Measurements from ENCODE around the gene DAG1.

The DAG1 gene

DNA sequence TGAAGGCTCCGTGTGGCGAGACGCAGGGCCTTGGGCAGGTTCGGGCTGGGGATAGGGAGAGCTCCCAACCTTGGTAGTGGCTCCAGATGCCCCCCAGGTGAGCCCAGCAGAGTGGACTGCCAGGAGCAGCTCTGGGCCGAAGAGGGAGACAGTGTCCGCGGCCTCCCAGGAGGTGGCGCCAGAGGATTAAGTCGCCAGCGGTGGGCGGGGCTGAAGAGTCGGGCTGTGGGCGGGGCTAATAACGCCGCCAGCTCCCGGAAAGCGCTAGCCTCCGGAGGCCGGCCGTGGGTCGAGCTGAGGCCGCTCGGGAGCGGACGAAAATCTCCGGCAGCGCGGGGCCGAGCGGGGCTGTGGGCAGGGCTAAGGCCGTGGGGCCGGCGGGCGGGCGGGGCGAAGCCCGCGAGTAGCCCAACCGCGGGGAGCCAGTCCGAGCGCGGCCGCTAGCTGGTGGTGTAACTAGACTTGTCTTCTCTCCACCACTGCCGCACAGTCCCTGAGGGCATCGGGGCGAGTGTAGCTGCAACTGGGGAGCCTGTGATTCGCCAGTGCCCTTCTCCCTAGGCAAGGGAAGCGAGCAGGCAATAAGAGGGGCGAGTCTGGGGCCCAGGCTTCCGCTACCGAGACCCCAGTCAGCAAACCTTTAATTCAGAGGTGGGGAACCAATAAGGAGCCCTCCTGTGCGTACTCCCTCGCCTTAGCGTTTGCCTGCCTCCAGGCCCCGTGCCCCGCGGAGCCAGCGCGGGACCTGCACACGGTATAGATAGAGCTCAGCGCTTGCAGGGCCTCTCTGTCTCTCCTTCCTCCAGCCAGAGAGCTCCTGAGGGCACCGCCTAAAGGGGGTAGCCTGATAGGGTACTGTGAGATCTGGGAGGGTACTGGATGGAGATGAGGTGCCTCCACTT, 69.8 kb downstream of the DAG1 start:
- Histone ChIP-seq H3K4me1 (ENCODE audit: insufficient read depth, low read length, severe bottlenecking) (peaks cover 11% of the 10 kb centered on the region), H4K20me1 (ENCODE audit: insufficient read depth, low read length) (no peaks in the 10 kb centered on the region), H3K9me2 (ENCODE audit: low read depth, low read length) (no peaks in the 10 kb centered on the region), H3K27me3 (ENCODE audit: insufficient read depth, low read length) (peaks cover 12% of the 10 kb centered on the region; the same call in 1 of the 2 replicates), H3K4me3 (ENCODE audit: low read depth, low read length, poor library complexity, severe bottlenecking) (peak overlapping the region; percentile 60), H3K36me3 (ENCODE audit: insufficient read depth, low read length) (no peaks in the 10 kb centered on the region; the same call in 1 of the 2 replicates), H3K79me2 (ENCODE audit: insufficient read depth, low read length) (no peaks in the 10 kb centered on the region), H3K9ac (ENCODE audit: low read length) (peak overlapping the region; percentile 61), H2AFZ (ENCODE audit: low read length) (0 out of 2 replicates have a peak overlapping the region, but pooled peaks have one; percentile 9), H3K4me2 (ENCODE audit: low read length) (peak overlapping the region; percentile 72), H3K27ac (ENCODE audit: low read depth, low read length, poor library complexity, severe bottlenecking) (no peak overlapping the region), H3F3A (ENCODE audit: insufficient read depth, low read length) (no peaks in the 10 kb centered on the region), H3K9me3 (ENCODE audit: low read length) (0 out of 2 replicates have a peak, but pooled peaks cover 4% of the 10 kb centered on the region)
- TF ChIP-seq EZH2 (IDR thresholded peaks at IDR 0.05; ENCODE audit: borderline replicate concordance, low read length) (no peak), CTCF (IDR thresholded peaks at IDR 0.05; ENCODE audit: low read length) (peak; percentile 94)

- Histone ChIP-seq H3K79me2 (ENCODE audit: insufficient read depth, low read length) (no peaks in the 10 kb centered on the region), H3F3A (ENCODE audit: insufficient read depth, low read length) (no peaks in the 10 kb centered on the region), H3K9me3 (ENCODE audit: low read length) (no peaks in the 10 kb centered on the region), H3K9ac (ENCODE audit: low read length) (no peak overlapping the region), H2AFZ (ENCODE audit: low read length) (no peak overlapping the region), H3K9me2 (ENCODE audit: low read depth, low read length) (no peaks in the 10 kb centered on the region), H3K4me3 (ENCODE audit: low read depth, low read length, poor library complexity, severe bottlenecking) (no peak overlapping the region), H3K36me3 (ENCODE audit: insufficient read depth, low read length) (no peaks in the 10 kb centered on the region), H3K27ac (ENCODE audit: low read depth, low read length, poor library complexity, severe bottlenecking) (no peak overlapping the region), H3K4me2 (ENCODE audit: low read length) (no peak overlapping the region), H3K4me1 (ENCODE audit: insufficient read depth, low read length, severe bottlenecking) (peaks cover 15% of the 10 kb centered on the region), H3K27me3 (ENCODE audit: insufficient read depth, low read length) (no peaks in the 10 kb centered on the region), H4K20me1 (ENCODE audit: insufficient read depth, low read length) (no peaks in the 10 kb centered on the region)
- TF ChIP-seq CTCF (IDR thresholded peaks at IDR 0.05; ENCODE audit: low read length), result no peak
These were observed 82.0 kb downstream of the DAG1 start for GRCh38 chr3:49552087-49552486.

DNA sequence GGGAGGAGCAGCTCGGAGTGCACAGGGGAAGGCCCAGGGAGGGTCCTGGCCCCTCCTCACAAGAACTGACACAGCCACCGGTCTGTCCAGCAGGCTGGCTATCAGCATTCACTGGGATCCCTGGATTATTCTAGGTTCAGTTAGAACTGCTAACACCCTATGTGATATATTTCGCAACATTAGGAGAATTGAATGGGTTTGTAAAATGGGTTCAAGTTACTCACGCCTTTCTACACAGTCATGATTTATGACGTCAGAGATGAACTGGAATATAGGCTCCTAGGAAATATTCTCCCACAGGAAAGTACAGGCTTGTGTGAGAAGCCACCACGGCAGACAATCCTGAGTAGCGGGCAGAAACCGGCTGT, 83.2 kb downstream of the DAG1 start:
- Histone ChIP-seq H3K27ac (ENCODE audit: low read depth, low read length, poor library complexity, severe bottlenecking) (no peak overlapping the region), H3K79me2 (ENCODE audit: insufficient read depth, low read length) (no peaks in the 10 kb centered on the region), H2AFZ (ENCODE audit: low read length) (no peak overlapping the region), H3F3A (ENCODE audit: insufficient read depth, low read length) (no peaks in the 10 kb centered on the region), H3K36me3 (ENCODE audit: insufficient read depth, low read length) (no peaks in the 10 kb centered on the region), H3K9ac (ENCODE audit: low read length) (no peak overlapping the region; the same call in 1 of the 2 replicates), H3K9me2 (ENCODE audit: low read depth, low read length) (no peaks in the 10 kb centered on the region), H4K20me1 (ENCODE audit: insufficient read depth, low read length) (no peaks in the 10 kb centered on the region), H3K4me1 (ENCODE audit: insufficient read depth, low read length, severe bottlenecking) (peaks cover 15% of the 10 kb centered on the region), H3K4me2 (ENCODE audit: low read length) (peak overlapping the region; percentile 66), H3K9me3 (ENCODE audit: low read length) (no peaks in the 10 kb centered on the region), H3K27me3 (ENCODE audit: insufficient read depth, low read length) (peaks cover 5% of the 10 kb centered on the region; the same call in 1 of the 2 replicates), H3K4me3 (ENCODE audit: low read depth, low read length, poor library complexity, severe bottlenecking) (peak overlapping the region; percentile 65)
- TF ChIP-seq CTCF (IDR thresholded peaks at IDR 0.05; ENCODE audit: low read length) (no peak), EZH2 (IDR thresholded peaks at IDR 0.05; ENCODE audit: borderline replicate concordance, low read length) (no peak)

All from OCI-LY1 (cell line).